Measurements from ENCODE around the gene TECTB. TPM values are rescaled to one million over a fixed set of nuclear protein-coding genes. Genes with fewer than 3 reads are reported as not detected.

The TECTB gene
- total RNA-seq, 3 donors from 2014 or later, result not detected

DNA sequence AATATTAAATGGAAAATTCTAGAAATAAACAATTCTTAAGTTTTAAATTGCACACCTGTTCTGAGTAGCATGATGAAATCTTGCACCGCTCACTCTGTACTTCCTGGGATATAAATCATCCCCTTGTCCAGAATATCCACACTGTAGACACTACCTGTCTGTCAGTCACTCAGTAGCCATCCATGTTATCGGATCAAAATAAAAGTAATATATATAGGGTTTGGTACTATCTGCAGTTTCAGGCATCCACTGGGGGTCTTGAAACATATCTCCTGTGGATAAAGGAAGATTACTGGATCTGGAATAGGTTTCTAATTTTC lies 6.8 kb downstream of the TECTB start:
- Histone ChIP-seq H3K9me3 (no peaks in the 10 kb centered on the region), H3K4me1 (ENCODE audit: low read depth) (no peaks in the 10 kb centered on the region), H3K36me3 (ENCODE audit: low read depth) (no peaks in the 10 kb centered on the region), H3K4me3 (no peak overlapping the region)
- no peak for DNase-seq
- no peak for ATAC-seq
- TF ChIP-seq CTCF (IDR thresholded peaks at IDR 0.05), result no peak
- intact Hi-C loops (cut with DNase I, micrococcal nuclease), result no loop called here

DNA sequence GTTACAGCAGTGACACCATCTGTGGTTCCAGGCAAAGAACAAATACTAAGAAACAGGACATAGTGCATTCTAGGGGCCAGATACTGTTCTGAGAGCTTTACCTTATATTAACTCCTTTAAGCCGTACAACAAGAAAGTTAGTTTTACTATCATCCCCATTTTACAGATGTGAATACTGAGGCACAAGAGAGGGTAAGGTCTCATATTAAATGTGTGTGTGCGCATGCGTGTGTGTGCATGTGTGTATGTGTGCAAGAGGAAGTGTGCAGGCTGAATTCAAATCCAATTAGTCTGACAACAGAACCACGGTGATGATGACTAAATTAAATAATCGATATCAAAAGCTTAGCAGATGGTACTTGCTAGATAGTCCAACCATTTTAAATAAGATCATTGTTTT lies 11.0 kb downstream of the TECTB start:
- Histone ChIP-seq H3K36me3 (ENCODE audit: low read depth) (no peaks in the 10 kb centered on the region), H3K4me1 (ENCODE audit: low read depth) (no peaks in the 10 kb centered on the region), H3K4me3 (no peak overlapping the region), H3K9me3 (no peaks in the 10 kb centered on the region)
- no peak for DNase-seq
- no peak for ATAC-seq
- no peak for TF ChIP-seq CTCF (IDR thresholded peaks at IDR 0.05)
- intact Hi-C loops (cut with DNase I, micrococcal nuclease), result no loop called here

DNA sequence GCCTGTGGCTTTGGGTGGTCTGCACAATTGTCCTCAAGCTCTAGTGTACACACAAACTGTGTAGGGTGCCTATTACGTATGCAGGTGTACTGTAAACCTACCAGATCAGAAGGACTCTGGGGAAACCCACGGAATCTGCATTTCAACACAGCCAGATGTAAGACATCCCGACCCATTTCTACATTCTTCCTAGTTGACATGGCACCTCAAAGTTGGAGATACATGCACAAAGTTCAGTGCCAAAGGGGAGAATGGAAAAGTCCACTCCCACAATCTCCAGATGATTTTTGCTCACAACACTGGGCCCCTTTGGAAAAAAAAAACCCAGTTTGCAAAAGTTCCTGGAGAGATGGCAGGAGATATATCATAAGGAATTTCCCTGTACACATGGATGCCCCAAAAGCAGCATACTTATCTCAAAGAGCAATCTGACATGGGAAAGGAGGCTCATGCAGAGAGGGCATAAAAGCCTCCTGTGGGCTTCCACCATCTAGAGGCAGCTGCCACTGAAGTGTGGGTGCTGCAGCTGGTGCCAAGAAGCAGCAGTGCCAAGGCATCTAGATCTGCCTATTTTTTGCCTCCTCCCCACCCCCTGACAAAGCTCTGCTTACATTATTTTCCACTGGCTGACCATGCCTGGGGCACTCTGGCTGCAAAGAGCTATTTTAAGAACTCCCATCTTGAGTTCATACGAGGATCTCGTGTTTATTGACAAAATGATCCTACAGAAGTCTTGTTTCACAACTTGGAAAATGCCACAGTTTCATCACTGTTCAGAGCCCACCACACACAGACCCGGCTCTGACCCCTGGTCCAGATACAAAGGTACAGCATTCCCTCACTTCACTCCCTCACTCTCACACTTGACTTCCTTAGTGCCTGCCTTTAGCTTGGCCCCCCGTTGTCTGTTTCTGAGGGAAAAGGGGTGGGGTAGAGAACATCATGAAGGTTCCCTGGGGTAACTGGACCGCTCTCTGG lies 12.9 kb downstream of the TECTB start:
- TF ChIP-seq CTCF (IDR thresholded peaks at IDR 0.05), result no peak
- intact Hi-C loops (cut with DNase I, micrococcal nuclease), result no loop called here
- DNase-seq (no peak), ATAC-seq (no peak)
- no peak overlapping the region for H3K4me3 ChIP-seq
- H3K9me3 ChIP-seq, result no peaks in the 10 kb centered on the region
- no peaks in the 10 kb centered on the region for H3K36me3 ChIP-seq (ENCODE audit: low read depth)
- H3K4me1 ChIP-seq (ENCODE audit: low read depth), result no peaks in the 10 kb centered on the region

DNA sequence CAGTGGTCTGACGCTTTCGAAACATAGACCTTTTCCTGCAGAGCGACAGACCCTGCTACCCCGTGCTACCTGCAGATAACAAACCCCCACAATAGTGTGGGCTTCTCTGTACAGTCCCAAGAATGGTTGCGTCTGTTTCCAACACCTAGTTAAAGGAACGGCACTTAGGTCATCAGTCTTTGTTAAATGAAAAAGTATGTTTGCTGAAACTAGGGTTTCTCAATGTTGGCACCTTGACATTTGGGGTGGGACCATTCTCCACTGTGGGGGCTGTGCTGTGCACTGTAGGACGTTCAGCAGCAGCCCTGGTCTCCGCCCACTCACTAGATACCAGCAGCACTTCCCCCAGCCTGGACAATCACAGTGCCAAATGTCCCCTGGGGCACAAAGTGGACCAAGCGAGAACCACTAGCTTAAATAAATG lies 13.7 kb downstream of the TECTB start:
- no peaks in the 10 kb centered on the region for H3K4me1 ChIP-seq (ENCODE audit: low read depth)
- ATAC-seq (no peak), DNase-seq (no peak)
- intact Hi-C loops (cut with DNase I, micrococcal nuclease), result no loop called here
- no peaks in the 10 kb centered on the region for H3K36me3 ChIP-seq (ENCODE audit: low read depth)
- no peak for TF ChIP-seq CTCF (IDR thresholded peaks at IDR 0.05)
- no peaks in the 10 kb centered on the region for H3K9me3 ChIP-seq
- no peak overlapping the region for H3K4me3 ChIP-seq

DNA sequence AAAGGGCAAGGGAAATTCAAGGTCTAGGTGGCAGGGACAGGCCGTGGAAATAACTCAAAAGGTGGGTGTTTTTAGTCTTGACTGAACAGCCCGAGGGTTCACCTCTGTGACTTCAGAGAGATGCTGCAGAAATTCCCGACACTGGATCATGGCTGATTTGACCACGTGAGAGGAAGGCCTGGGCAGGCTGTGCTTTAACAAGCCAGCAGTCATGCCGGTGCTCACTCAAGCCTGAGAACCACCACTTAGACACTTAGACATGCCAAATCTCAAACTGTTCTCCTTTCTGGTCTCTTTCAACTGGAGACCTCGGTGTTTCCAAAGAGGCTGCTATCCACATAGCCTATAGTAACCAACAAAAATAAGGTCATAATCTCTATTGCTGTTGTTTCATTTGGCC lies 15.4 kb downstream of the TECTB start:
- ATAC-seq, result no peak
- intact Hi-C loops (cut with DNase I, micrococcal nuclease), result no loop called here
- no peak for DNase-seq
- Histone ChIP-seq H3K9me3 (no peaks in the 10 kb centered on the region), H3K4me1 (ENCODE audit: low read depth) (no peaks in the 10 kb centered on the region), H3K4me3 (no peak overlapping the region), H3K36me3 (ENCODE audit: low read depth) (no peaks in the 10 kb centered on the region)
- TF ChIP-seq CTCF (IDR thresholded peaks at IDR 0.05), result no peak

Data from mucosa of descending colon (tissue), 3 donors.